Fibroblast of villous mesenchyme (primary cell): ENCODE measurements around the gene PTPRK. TPM values are rescaled to one million over a fixed set of nuclear protein-coding genes. Genes with fewer than 3 reads are reported as not detected.
"Not testable (repeated sequence)": the region's sequence is repeated elsewhere in the genome, so short reads cannot be mapped to it uniquely, and the experiment has no call there.

Experiments
- DNase-seq: peaks from one replicate; pipeline ENCODE4 v3.0.0-alpha.2; 2010; ENCODE audit warnings: low read depth
- H3K4me3 ChIP-seq: 2 replicates; pipeline ENCODE4 v1.5.1; 2011; ENCODE audit warnings: low read depth, mild to moderate bottlenecking, low read length
- total RNA-seq: library from RNA; depleted of rRNA; stranded (reverse); fragments of >200 nt; gene quantifications from 2 replicates; pipeline ENCODE4 v1.2.3, GENCODE V29; 2012
- TF ChIP-seq, protein P1 (sequence below): IDR thresholded peaks from 2 replicates; pipeline ENCODE4 v1.5.1; 2012; ENCODE audit warnings: low read depth, mild to moderate bottlenecking, low read length; ENCODE audit not compliant: insufficient read depth

Gene PTPRK
- total RNA-seq, 1 donor: 70.0 TPM

DNA sequence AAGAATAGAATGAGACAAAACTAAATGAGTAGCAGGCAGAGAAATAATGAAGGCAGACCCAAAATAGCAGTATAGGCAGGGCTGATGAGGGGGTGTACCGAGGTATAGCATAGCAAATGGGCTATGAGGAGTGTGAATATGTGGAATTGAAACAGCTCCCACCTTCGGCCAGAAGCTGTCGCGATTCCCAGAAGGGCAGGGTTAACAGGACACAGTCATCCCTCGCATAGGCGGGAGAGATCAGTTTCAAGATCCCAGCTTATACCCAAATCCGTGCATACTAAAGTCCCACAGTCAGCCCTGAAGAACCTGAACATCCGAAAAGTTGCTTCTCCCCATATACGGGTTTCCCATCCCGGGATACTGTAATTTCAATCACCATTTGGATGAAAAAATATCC lies 82.7 kb downstream of the PTPRK start:
- TF ChIP-seq, protein P1, sequence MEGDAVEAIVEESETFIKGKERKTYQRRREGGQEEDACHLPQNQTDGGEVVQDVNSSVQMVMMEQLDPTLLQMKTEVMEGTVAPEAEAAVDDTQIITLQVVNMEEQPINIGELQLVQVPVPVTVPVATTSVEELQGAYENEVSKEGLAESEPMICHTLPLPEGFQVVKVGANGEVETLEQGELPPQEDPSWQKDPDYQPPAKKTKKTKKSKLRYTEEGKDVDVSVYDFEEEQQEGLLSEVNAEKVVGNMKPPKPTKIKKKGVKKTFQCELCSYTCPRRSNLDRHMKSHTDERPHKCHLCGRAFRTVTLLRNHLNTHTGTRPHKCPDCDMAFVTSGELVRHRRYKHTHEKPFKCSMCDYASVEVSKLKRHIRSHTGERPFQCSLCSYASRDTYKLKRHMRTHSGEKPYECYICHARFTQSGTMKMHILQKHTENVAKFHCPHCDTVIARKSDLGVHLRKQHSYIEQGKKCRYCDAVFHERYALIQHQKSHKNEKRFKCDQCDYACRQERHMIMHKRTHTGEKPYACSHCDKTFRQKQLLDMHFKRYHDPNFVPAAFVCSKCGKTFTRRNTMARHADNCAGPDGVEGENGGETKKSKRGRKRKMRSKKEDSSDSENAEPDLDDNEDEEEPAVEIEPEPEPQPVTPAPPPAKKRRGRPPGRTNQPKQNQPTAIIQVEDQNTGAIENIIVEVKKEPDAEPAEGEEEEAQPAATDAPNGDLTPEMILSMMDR: no peak
- DNase-seq: no peak
- H3K4me3 ChIP-seq: no peak overlapping the region

DNA sequence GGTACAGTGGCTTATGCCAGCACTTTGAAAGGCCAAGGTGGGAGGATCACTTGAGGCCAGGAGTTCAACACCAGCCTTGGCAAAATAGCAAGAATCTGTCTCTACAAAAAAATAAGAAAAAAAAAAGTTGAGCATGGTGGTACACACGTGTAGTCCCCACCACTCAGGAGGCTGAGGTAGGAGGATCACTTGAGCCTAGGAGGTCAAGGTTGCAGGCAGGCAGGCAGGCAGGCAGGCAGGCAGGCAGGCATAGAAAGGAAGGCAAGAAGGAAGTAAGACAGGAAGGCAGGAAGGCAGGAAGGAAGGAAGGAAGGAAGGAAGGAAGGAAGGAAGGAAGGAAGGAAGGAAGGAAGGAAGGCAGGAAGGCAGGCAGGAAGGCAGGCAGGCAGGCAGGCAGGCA lies 85.6 kb downstream of the PTPRK start:
- H3K4me3 ChIP-seq, DNase-seq: not testable (repeated sequence)

DNA sequence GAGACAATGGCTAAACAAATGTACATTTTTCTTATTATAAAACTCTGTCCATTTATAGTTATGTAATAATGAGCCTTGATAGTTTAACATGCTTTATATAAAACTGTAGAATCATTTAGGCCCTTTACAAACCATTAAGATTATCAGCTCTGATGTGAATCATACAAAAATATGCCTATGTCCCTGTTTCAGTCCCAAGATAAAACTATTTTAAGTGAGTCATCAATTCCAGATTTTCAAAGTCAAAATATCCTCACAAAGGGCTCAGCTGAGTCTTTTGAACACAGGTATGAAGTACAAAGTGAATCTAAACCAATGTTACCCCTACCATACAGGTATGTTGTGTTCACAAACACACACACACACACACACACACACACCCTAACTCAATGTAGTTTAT lies 88.0 kb downstream of the PTPRK start:
- H3K4me3 ChIP-seq: no peak overlapping the region
- TF ChIP-seq, protein P1: no peak
- peak; percentile 54 for DNase-seq

DNA sequence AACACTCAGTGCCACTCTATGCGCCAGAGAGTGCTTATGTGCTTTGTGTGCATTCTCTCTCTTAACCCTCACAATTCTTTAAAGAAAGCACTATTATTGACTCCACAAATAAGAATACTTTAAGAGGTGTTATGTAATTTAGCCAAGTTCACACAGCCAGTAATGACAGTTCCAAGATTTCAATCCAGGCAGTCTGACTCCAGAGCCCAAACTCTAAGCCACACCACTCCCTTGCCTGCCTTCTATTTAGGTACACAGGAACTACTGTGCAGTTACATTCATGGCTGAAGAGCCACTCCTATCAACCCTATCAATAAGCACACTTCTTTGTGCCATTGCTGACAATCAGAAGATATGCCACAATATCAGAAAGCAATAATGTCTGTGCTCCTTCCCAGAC lies 93.3 kb downstream of the PTPRK start:
- H3K4me3 ChIP-seq: no peak overlapping the region
- no peak for DNase-seq
- TF ChIP-seq, protein P1: no peak

DNA sequence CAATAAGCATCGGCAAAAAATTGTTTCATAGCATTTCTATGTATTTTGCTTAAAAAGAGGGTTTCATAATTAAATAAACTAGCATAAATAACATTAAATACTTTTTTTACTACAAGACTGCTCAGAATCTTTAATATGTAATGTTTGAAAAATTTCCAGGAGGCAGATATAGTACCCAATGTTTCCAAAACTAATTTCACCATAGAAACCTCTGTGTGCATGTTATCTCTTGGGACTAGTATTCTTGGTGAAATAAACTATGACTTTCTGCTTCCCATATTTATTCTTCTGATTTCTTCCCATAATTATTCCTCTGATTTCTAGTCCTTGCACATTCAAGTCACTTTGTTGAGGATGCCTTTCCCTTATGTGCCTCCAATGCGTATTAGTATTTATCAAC lies 94.5 kb downstream of the PTPRK start:
- DNase-seq: no peak
- H3K4me3 ChIP-seq: no peak overlapping the region
- TF ChIP-seq, protein P1: no peak

DNA sequence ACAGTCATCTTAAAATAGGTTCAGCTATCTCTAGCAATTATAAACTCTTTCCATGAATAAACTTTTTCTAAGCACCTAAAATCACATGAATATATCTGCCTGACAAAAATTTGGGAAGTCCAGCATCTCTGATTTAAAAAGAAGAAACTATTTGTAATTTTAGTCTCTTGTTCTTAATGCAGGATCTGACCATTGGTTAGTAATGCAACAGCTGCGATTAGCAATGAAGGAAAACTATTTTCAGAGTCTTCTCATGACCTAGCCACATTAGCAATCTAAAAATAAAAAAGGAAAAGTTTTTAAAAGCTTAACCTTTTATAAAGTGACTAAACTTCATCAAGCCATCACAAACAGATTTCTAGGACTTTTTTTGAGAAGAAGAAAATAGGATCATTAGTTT lies 97.5 kb downstream of the PTPRK start:
- TF ChIP-seq, protein P1: no peak
- no peak for DNase-seq
- no peak overlapping the region for H3K4me3 ChIP-seq

DNA sequence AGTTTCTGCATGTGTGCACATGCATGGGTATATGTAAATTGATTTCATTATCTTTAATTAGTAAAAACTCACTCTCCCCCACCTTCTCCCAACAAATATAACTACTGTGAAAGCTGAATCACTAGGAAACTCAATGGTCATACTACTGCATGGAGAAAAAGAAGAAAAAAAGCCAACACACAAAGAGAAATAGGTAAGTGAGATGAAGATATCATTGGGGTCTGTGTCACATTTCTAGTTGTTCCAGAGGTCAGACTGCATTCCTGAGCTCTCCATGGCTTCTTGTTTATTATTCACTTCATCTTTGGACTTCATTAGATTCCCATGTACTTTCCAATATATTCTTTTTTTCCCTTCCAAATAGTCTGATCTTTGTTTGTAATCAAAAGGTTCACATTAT lies 98.2 kb downstream of the PTPRK start:
- TF ChIP-seq, protein P1: no peak
- H3K4me3 ChIP-seq: no peak overlapping the region
- DNase-seq: no peak
